Stomach (tissue), 4 donors: ENCODE data around the gene MLEC.

Experiments used
- CTCF ChIP-seq, 7 experiments: fragments of 450-650 bp in 4 of 7; fragments of 200-600 bp in 3 of 7; sonication (generic) in 3 of 7; IDR thresholded peaks; one replicate each; pipeline ENCODE4 v1.5.1; 2016 to 2019; ENCODE audit warnings: antibody characterized with exemption in 7 of 7, control low read depth in 2 of 7, mild to moderate bottlenecking in 1 of 7
- EP300 ChIP-seq: sonication (generic); formaldehyde crosslinking; IDR thresholded peaks from one replicate; pipeline ENCODE4 v1.6.1; 2017; ENCODE audit warnings: antibody characterized with exemption
- POLR2A ChIP-seq, 4 donors: fragments of 450-650 bp; IDR thresholded peaks; one replicate each; pipeline ENCODE4 v1.6.1; 2016; ENCODE audit warnings: antibody characterized with exemption in 4 of 4, control low read depth in 2 of 4, mild to moderate bottlenecking in 1 of 4, moderate library complexity in 1 of 4

GRCh38 chr12:120674097-120674636 is 12.8 kb upstream of the MLEC start:
- TF ChIP-seq CTCF (IDR thresholded peaks at IDR 0.05) (no peak), POLR2A (IDR thresholded peaks at IDR 0.05) (no peak), EP300 (no peak)
